NK-92 (cell line): ENCODE data around the gene PCAT7.
"Not testable (repeated sequence)": the region's sequence is repeated elsewhere in the genome, so short reads cannot be mapped to it uniquely, and the experiment has no call there.

Experiments
- DNase-seq: peaks from one replicate; lab custom pipeline; 2025; ENCODE audit not compliant: unreplicated experiment; lab: John Stamatoyannopoulos, UW

PCAT7 gene

GRCh38 chr9:94560237-94560636 lies 5.4 kb downstream of the PCAT7 start:
- DNase-seq = no peak

- DNase-seq = no peak
These were observed 8.7 kb downstream of the PCAT7 start for GRCh38 chr9:94563548-94563947.

GRCh38 chr9:94564279-94564678 lies 9.4 kb downstream of the PCAT7 start:
- not testable (repeated sequence) for DNase-seq

GRCh38 chr9:94566550-94566949 lies 11.7 kb downstream of the PCAT7 start:
- no peak for DNase-seq

GRCh38 chr9:94567271-94567670 lies 12.4 kb downstream of the PCAT7 start:
- DNase-seq = no peak

- DNase-seq = no peak
These were observed 13.5 kb downstream of the PCAT7 start for GRCh38 chr9:94568250-94568889.

GRCh38 chr9:94568972-94569712 lies 14.3 kb downstream of the PCAT7 start:
- DNase-seq = no peak

- no peak for DNase-seq
These were observed 21.2 kb downstream of the PCAT7 start for GRCh38 chr9:94576131-94576530.

GRCh38 chr9:94577036-94577435 lies 22.2 kb downstream of the PCAT7 start:
- no peak for DNase-seq

- no peak for DNase-seq
These were observed 22.7 kb downstream of the PCAT7 start for GRCh38 chr9:94577571-94577970.

- no peak for DNase-seq
These were observed 26.8 kb downstream of the PCAT7 start for GRCh38 chr9:94581728-94582127.

GRCh38 chr9:94584555-94584954 lies 29.7 kb downstream of the PCAT7 start:
- no peak for DNase-seq

- DNase-seq = no peak
These were observed 31.4 kb downstream of the PCAT7 start for GRCh38 chr9:94586316-94586715.

GRCh38 chr9:94586814-94587213 lies 31.9 kb downstream of the PCAT7 start:
- no peak for DNase-seq

GRCh38 chr9:94588681-94589080 lies 33.8 kb downstream of the PCAT7 start:
- DNase-seq = no peak

GRCh38 chr9:94591046-94591545 lies 36.2 kb downstream of the PCAT7 start:
- not testable (repeated sequence) for DNase-seq

GRCh38 chr9:94591876-94592275 lies 37.0 kb downstream of the PCAT7 start:
- DNase-seq = no peak

- DNase-seq = not testable (repeated sequence)
These were observed 37.8 kb downstream of the PCAT7 start for GRCh38 chr9:94592683-94593082.

- DNase-seq = no peak
These were observed 38.8 kb downstream of the PCAT7 start, which contains the start of gene FBP2 for GRCh38 chr9:94593459-94594345. Gene FBP2 (minus strand): TSS chr9:94593824. CDS start chr9:94593726, 98 bp downstream.

GRCh38 chr9:94599102-94599501 lies 44.2 kb downstream of the PCAT7 start:
- DNase-seq = no peak

- no peak for DNase-seq
These were observed 45.4 kb downstream of the PCAT7 start for GRCh38 chr9:94600258-94600657.
